ENCODE measurements around the gene FIP1L1.

DNA sequence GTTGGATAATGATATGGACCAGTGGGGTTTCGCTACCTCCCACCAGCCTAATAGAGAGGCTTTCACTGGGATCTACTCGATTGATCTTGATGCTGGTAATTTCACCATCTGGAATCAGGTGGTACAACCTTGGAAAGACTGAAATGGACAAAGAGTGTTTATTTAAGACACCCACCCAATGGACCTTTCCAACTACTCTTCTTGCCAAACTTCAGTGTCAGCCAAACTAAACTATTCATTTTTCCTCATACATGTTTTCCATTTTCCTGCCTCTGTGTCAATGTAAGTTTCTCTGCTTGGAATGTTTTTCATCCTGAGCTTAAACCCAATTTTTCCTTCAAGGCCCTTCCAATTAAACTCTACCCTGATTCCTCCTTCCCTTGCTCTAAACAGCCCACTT is 121.3 kb downstream of the FIP1L1 start:
- TF ChIP-seq, protein P1, sequence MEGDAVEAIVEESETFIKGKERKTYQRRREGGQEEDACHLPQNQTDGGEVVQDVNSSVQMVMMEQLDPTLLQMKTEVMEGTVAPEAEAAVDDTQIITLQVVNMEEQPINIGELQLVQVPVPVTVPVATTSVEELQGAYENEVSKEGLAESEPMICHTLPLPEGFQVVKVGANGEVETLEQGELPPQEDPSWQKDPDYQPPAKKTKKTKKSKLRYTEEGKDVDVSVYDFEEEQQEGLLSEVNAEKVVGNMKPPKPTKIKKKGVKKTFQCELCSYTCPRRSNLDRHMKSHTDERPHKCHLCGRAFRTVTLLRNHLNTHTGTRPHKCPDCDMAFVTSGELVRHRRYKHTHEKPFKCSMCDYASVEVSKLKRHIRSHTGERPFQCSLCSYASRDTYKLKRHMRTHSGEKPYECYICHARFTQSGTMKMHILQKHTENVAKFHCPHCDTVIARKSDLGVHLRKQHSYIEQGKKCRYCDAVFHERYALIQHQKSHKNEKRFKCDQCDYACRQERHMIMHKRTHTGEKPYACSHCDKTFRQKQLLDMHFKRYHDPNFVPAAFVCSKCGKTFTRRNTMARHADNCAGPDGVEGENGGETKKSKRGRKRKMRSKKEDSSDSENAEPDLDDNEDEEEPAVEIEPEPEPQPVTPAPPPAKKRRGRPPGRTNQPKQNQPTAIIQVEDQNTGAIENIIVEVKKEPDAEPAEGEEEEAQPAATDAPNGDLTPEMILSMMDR (IDR thresholded peaks at IDR 0.05; ENCODE audit: low read depth, low read length, poor library complexity, severe bottlenecking) = no peak
- TF ChIP-seq EZH2phosphoT487 (IDR thresholded peaks at IDR 0.05; ENCODE audit: borderline replicate concordance, low read length) = no peak
